ENCODE data around the gene MFAP3L.

Gene MFAP3L

GRCh38 chr4:170025523-170026252 lies 507 bp downstream of the MFAP3L start:
- FAIRE-seq = no peak
- no peak for DNase-seq (ENCODE audit: insufficient read length, low spot score)

DNA sequence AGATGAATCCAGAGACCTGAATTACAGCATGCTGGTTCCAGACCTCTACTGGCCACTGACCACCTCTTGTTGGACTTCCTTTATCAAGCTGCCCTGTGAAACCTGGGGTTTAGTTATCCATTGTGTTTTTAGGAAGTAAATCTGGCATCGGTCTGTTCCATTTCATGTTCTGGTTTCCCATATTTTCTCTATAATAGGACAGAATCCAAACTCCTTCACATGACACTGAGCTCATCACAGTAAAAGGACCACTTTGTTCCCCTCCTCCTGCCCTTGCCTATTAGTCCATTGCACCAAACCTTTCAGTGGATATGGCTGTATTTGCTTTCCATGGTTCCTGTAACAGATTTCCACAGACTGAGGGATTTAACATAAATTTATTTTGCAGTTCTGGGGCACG lies 4.0 kb downstream of the MFAP3L start:
- no peak for DNase-seq (ENCODE audit: insufficient read length, low spot score)
- FAIRE-seq = no peak

DNA sequence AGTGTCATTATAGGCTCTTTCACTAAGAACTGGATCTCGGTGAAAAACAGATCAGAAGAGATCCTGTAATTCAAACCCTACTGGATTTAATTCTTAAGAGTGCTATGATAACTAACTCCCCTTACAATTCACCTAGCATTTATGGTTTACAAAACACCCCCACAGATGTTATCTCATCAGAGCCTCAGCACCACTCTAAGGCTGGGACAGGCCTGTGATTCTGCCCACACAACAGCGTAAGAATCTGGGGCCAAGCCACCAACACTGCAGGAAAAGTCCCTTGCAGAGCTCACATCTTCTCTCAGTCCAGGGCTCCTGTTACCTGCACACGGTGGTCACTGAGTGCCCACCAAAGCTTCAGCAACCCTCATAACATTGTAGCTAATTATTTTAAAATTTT lies 8.9 kb downstream of the MFAP3L start:
- no peak for DNase-seq (ENCODE audit: insufficient read length, low spot score)
- FAIRE-seq = no peak

DNA sequence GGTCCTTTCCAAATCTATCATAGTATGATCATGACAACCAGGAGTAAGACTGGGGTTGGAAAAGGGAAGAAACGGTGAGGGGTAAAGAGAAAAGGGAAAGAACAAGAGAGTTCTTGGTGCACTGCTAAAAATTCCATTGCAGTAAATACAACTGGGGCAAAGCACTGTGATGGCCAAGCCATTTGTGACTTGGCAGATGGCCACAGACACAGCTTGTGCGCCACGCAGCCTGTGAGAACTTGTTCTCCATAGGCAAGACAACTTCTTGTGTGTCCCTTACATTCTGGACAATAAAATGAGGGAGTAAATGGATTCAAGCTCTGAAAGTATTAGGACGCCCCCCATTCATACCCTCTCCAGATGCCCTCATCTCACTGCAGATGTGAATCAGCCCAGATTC lies 10.9 kb downstream of the MFAP3L start:
- no peak for FAIRE-seq
- DNase-seq (ENCODE audit: insufficient read length, low spot score) = no peak

DNA sequence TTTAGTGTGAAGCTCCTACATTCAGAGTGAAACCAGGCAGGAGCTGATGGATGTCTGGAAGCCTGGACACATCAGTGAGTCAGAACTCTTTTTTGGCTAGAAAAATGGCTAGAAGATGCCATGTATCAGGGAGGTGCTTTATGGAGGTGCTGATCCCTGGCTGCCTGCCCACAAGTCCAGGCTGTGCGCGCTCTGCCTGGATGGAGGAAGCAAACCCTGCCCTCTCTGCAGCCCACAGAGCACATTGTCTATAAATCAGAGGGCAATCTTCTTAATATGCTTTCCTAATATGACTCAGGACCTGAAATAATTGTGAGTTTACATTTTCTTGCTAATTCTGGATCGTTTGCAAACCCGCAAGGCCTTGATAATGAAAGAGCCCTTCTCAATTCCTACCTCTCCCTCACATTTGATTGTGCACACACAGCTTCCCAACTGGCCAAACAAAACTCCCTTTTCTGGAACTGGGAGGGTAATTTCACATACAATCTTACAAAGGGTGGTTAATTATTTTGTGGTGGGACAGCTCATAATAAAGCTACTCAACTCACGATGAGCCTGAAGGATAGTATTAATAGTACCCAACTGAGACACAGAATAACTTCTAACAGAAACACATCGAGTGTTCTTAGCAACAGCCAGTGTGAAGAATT lies 11.7 kb downstream of the MFAP3L start:
- DNase-seq (ENCODE audit: insufficient read length, low spot score) = no peak
- no peak for FAIRE-seq

DNA sequence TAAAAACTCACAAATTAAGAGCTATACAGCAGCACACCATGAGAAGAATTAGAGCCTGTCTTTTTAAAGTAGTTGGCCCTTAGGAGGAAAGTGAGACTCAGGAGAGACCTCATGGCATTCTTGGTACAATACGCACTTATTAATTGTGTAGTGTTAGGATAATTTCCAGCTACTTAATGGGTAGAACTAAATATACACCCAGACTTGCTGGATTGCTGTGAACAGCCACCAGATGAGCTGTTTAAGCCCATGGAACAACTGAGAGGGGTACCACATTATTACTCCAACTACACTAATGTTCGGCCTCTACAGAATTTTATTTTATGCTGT lies 13.6 kb downstream of the MFAP3L start:
- no peak for DNase-seq (ENCODE audit: insufficient read length, low spot score)
- no peak for FAIRE-seq

GRCh38 chr4:170011921-170012628 lies 14.1 kb downstream of the MFAP3L start:
- FAIRE-seq (no peak), DNase-seq (ENCODE audit: insufficient read length, low spot score) (no peak)

DNA sequence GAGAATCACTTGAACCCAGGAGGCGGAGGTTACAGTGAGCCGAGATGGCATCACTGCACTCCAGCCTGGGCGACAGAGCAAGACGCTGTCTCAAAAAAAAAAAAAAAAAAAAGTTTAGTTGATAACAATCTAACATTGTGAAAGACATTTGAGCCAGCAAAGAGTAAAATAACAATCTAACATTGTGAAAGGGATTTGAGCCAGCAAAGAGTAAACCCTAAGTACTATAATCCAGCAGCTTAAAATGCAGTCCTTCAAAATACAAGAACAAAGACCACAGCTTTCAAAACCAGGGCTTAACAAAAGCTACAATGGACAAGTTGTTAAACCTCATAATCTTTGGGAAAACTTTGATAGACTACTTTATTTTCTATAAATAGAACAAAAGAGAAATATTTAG lies 16.9 kb downstream of the MFAP3L start:
- FAIRE-seq = no peak
- no peak for DNase-seq (ENCODE audit: insufficient read length, low spot score)

DNA sequence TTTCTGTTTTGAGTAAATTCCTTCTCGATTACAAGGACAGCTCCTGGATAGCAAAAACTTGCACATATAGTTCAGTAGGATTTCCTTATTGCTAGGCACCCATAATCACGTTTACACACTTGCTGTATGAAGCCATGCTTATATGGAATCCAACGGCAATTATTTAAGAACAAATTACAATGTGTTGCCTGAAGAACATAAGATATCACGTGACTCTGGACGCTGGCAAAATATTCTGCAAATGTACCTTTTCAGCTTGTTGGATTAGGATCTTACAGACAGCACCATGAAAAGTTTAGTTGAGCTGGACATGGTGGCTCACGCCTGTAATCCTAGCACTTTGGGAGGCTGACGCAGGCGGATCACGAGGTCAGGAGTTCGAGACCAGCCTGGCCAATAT lies 17.4 kb downstream of the MFAP3L start:
- DNase-seq (ENCODE audit: insufficient read length, low spot score) (no peak), FAIRE-seq (no peak)

GRCh38 chr4:170008371-170008770 lies 17.8 kb downstream of the MFAP3L start:
- FAIRE-seq (peak; percentile 49), DNase-seq (ENCODE audit: insufficient read length, low spot score) (peak; percentile 7)

GRCh38 chr4:170007113-170007512 lies 19.1 kb downstream of the MFAP3L start:
- no peak for DNase-seq (ENCODE audit: insufficient read length, low spot score)
- FAIRE-seq = no peak

- DNase-seq (ENCODE audit: insufficient read length, low spot score) = no peak
- no peak for FAIRE-seq
These were observed 20.7 kb downstream of the MFAP3L start for GRCh38 chr4:170005472-170005871.

GRCh38 chr4:170004651-170005295 lies 21.4 kb downstream of the MFAP3L start:
- DNase-seq (ENCODE audit: insufficient read length, low spot score) = no peak
- FAIRE-seq = no peak

DNA sequence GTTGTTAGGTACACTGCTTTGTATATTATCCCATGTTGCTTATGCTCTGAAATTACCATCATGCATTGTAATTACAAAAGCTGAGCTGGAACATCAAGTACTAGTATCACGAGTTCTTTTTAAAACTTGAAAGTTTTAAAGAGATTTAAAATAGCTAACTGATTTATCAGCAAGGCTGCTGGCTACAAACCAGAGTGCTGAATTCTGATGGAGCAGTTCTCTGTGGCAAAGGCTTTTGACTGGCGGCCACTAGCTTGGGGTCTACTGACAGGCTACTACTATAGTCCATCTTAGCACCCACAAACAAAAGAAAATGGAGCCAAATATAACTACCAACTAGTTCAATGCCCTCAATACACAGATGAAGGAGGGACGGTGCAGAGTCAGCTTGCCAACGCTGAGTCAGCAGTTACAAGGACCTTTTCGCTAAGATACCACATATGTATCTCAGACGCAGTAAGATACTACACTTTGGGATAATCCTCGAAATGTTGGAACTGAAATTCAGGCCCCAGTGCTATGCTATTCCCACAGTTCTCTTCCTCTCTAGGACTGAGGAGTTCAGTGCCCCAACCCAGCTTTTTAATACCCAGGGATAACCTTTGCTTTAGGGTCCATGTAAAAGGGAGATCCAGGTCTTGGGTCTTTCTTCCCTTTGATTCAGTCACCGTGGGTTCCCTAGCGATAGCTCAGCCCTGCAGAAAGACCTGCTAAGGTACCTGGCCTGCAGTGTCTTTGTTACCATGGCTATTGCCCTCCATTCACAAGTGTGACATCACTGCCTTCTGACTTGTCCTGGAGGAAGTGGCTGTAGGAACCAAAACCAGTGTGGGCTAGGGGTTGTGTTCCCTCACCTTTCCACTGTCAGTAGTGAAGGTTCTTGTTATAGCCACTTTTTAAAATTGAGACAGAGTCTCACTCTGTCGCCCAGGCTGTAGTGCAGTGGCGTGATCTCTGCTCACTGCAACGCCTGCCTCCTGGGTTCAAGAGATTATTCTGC lies 22.8 kb downstream of the MFAP3L start:
- DNase-seq (ENCODE audit: insufficient read length, low spot score) (no peak), FAIRE-seq (no peak)

DNA sequence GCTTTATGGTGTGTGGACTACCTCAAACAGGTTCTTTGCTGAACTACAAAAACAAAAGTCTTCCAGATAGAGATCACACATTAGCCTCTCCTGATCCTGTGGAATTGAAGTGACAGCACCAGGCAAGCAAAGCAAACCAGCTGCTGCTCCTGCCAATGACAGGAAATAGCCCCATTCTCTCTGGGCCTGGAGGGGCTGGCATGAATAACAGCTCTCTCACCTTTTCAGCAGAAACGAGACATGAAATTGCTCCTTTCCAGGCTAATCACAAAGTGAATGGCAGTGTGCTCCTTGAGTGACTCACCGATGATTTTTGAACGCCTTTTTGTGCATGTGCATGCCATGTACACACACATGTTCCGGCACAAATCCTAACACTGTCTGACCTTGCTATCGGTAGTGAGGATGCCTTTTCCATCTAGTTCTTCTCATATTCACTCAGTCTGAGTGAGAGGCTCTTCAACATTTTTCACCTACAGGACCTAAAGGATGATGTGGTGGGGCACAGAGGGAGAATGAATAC lies 24.4 kb downstream of the MFAP3L start:
- DNase-seq (ENCODE audit: insufficient read length, low spot score) = no peak

GRCh38 chr4:170001011-170001744 lies 25.0 kb downstream of the MFAP3L start:
- DNase-seq (ENCODE audit: insufficient read length, low spot score) = no peak
- no peak for FAIRE-seq

More for the DNA sequence above, 24.4 kb downstream of the MFAP3L start:
- FAIRE-seq = no peak

GRCh38 chr4:169999923-170000322 lies 26.3 kb downstream of the MFAP3L start:
- FAIRE-seq = no peak

GRCh38 chr4:169998981-169999380 lies 27.2 kb downstream of the MFAP3L start:
- no peak for DNase-seq (ENCODE audit: insufficient read length, low spot score)
- FAIRE-seq = no peak

More at GRCh38 chr4:169999923-170000322, 26.3 kb downstream of the MFAP3L start:
- DNase-seq (ENCODE audit: insufficient read length, low spot score) = no peak

Measured in HTR-8/SVneo (cell line).